Measurements from ENCODE around the gene CST9.

Gene CST9

GRCh38 chr20:23644164-23644563 lies 38.4 kb upstream of the CST9 start:
- H3K18ac ChIP-seq (ENCODE audit: low read length): no peak overlapping the region
- no peak overlapping the region for H2AFZ ChIP-seq (ENCODE audit: low read length)
- no peaks in the 10 kb centered on the region for H3K9me3 ChIP-seq (replicated peaks in 1 of 2; ENCODE audit: control insufficient read depth in 2 of 2, insufficient read depth in 1 of 2, low read depth in 1 of 2, low read length in 2 of 2)
- WGBS, 2 donors (ENCODE audit: extremely low coverage in 2 of 2, insufficient read length in 2 of 2, insufficient replicate concordance in 1 of 2): no CpG with 5 or more reads among the region's 7 CpGs
- peaks cover 0 to 1% of the 10 kb centered on the region in 2 donors for H3K4me1 ChIP-seq (ENCODE audit: control insufficient read depth in 2 of 2, insufficient read depth in 1 of 2, low read depth in 1 of 2, low read length in 2 of 2)
- H3K27me3 ChIP-seq (ENCODE audit: control insufficient read depth in 3 of 3, insufficient read depth in 3 of 3, low read depth in 1 of 3, low read length in 3 of 3): peaks cover 0 to 11% (median 0%) of the 10 kb centered on the region in 3 experiments
- H3K4ac ChIP-seq (ENCODE audit: low read length): no peak overlapping the region
- no peak overlapping the region for H2BK120ac ChIP-seq (ENCODE audit: low read depth, low read length)
- H3K4me3 ChIP-seq (ENCODE audit: low read length in 2 of 2): no peak overlapping the region
- H4K91ac ChIP-seq (ENCODE audit: low read depth, low read length, poor library complexity): no peak overlapping the region
- no peak overlapping the region for H3K27ac ChIP-seq (replicated peaks; ENCODE audit: low read length)
- no peaks in the 10 kb centered on the region for H3K79me1 ChIP-seq (ENCODE audit: low read depth, low read length)
- no peak overlapping the region for H3K14ac ChIP-seq (ENCODE audit: low read length)
- H3K9ac ChIP-seq (ENCODE audit: low read depth, low read length, poor library complexity): no peak overlapping the region
- H3K23ac ChIP-seq (ENCODE audit: low read depth, low read length, poor library complexity): no peak overlapping the region
- no peak overlapping the region for H2BK12ac ChIP-seq (ENCODE audit: low read length)
- no peak overlapping the region for H3K4me2 ChIP-seq (ENCODE audit: insufficient read depth, low read length, poor library complexity, severe bottlenecking)
- H2BK5ac ChIP-seq (ENCODE audit: low read length): no peak overlapping the region
- H4K8ac ChIP-seq (ENCODE audit: low read depth, low read length): no peak overlapping the region
- H3K36me3 ChIP-seq (replicated peaks in 1 of 2; ENCODE audit: control insufficient read depth in 2 of 2, insufficient read depth in 2 of 2, low read length in 2 of 2): no peaks in the 10 kb centered on the region
- H2BK15ac ChIP-seq (ENCODE audit: low read length): no peak overlapping the region
- H2AK5ac ChIP-seq (ENCODE audit: low read depth, low read length): no peak overlapping the region
- no peak for DNase-seq (ENCODE audit: low spot score)

- H2BK120ac ChIP-seq (ENCODE audit: low read depth, low read length): no peak overlapping the region
- no peak for DNase-seq (ENCODE audit: low spot score)
- no peak overlapping the region for H2AFZ ChIP-seq (ENCODE audit: low read length)
- H3K36me3 ChIP-seq (replicated peaks in 1 of 2; ENCODE audit: control insufficient read depth in 2 of 2, insufficient read depth in 2 of 2, low read length in 2 of 2): no peaks in the 10 kb centered on the region
- H2AK5ac ChIP-seq (ENCODE audit: low read depth, low read length): no peak overlapping the region
- H3K14ac ChIP-seq (ENCODE audit: low read length): no peak overlapping the region
- H3K4ac ChIP-seq (ENCODE audit: low read length): no peak overlapping the region
- H2BK15ac ChIP-seq (ENCODE audit: low read length): no peak overlapping the region
- no peak overlapping the region for H3K4me2 ChIP-seq (ENCODE audit: insufficient read depth, low read length, poor library complexity, severe bottlenecking)
- no peak overlapping the region for H4K8ac ChIP-seq (ENCODE audit: low read depth, low read length)
- no peak overlapping the region for H3K27ac ChIP-seq (replicated peaks; ENCODE audit: low read length)
- no peak overlapping the region for H2BK5ac ChIP-seq (ENCODE audit: low read length)
- H3K27me3 ChIP-seq (ENCODE audit: control insufficient read depth in 3 of 3, insufficient read depth in 3 of 3, low read depth in 1 of 3, low read length in 3 of 3): peaks cover 0 to 11% (median 0%) of the 10 kb centered on the region in 3 experiments
- H3K79me1 ChIP-seq (ENCODE audit: low read depth, low read length): no peaks in the 10 kb centered on the region
- no peak overlapping the region for H3K4me3 ChIP-seq (ENCODE audit: low read length in 2 of 2)
- no CpG with 5 or more reads among the region's 6 CpGs for WGBS, 2 donors (ENCODE audit: extremely low coverage in 2 of 2, insufficient read length in 2 of 2, insufficient replicate concordance in 1 of 2)
- no peak overlapping the region for H3K9ac ChIP-seq (ENCODE audit: low read depth, low read length, poor library complexity)
- H3K18ac ChIP-seq (ENCODE audit: low read length): no peak overlapping the region
- peaks cover 0 to 1% of the 10 kb centered on the region in 2 donors for H3K4me1 ChIP-seq (ENCODE audit: control insufficient read depth in 2 of 2, insufficient read depth in 1 of 2, low read depth in 1 of 2, low read length in 2 of 2)
- no peak overlapping the region for H2BK12ac ChIP-seq (ENCODE audit: low read length)
- no peak overlapping the region for H3K23ac ChIP-seq (ENCODE audit: low read depth, low read length, poor library complexity)
- H4K91ac ChIP-seq (ENCODE audit: low read depth, low read length, poor library complexity): no peak overlapping the region
- no peaks in the 10 kb centered on the region for H3K9me3 ChIP-seq (replicated peaks in 1 of 2; ENCODE audit: control insufficient read depth in 2 of 2, insufficient read depth in 1 of 2, low read depth in 1 of 2, low read length in 2 of 2)
Measured at GRCh38 chr20:23643659-23644058, 37.9 kb upstream of the CST9 start.

- Histone ChIP-seq H2AK5ac (ENCODE audit: low read depth, low read length) (no peak overlapping the region), H2BK15ac (ENCODE audit: low read length) (no peak overlapping the region), H3K14ac (ENCODE audit: low read length) (no peak overlapping the region), H3K4ac (ENCODE audit: low read length) (no peak overlapping the region), H3K27ac (replicated peaks; ENCODE audit: low read length) (no peak overlapping the region), H3K27me3 (ENCODE audit: control insufficient read depth in 3 of 3, insufficient read depth in 3 of 3, low read depth in 1 of 3, low read length in 3 of 3) (peaks cover 0 to 11% (median 0%) of the 10 kb centered on the region in 3 experiments), H3K4me3 (ENCODE audit: low read length in 2 of 2) (no peak overlapping the region), H2BK5ac (ENCODE audit: low read length) (no peak overlapping the region), H3K9me3 (replicated peaks in 1 of 2; ENCODE audit: control insufficient read depth in 2 of 2, insufficient read depth in 1 of 2, low read depth in 1 of 2, low read length in 2 of 2) (no peaks in the 10 kb centered on the region), H3K9ac (ENCODE audit: low read depth, low read length, poor library complexity) (no peak overlapping the region), H3K23ac (ENCODE audit: low read depth, low read length, poor library complexity) (no peak overlapping the region), H4K91ac (ENCODE audit: low read depth, low read length, poor library complexity) (no peak overlapping the region), H2BK120ac (ENCODE audit: low read depth, low read length) (no peak overlapping the region), H3K79me1 (ENCODE audit: low read depth, low read length) (no peaks in the 10 kb centered on the region), H4K8ac (ENCODE audit: low read depth, low read length) (peak overlapping the region; percentile 30), H3K4me1 (ENCODE audit: control insufficient read depth in 2 of 2, insufficient read depth in 1 of 2, low read depth in 1 of 2, low read length in 2 of 2) (peaks cover 0 to 3% of the 10 kb centered on the region in 2 donors), H3K36me3 (replicated peaks in 1 of 2; ENCODE audit: control insufficient read depth in 2 of 2, insufficient read depth in 2 of 2, low read length in 2 of 2) (no peaks in the 10 kb centered on the region), H2AFZ (ENCODE audit: low read length) (no peak overlapping the region), H2BK12ac (ENCODE audit: low read length) (no peak overlapping the region), H3K18ac (ENCODE audit: low read length) (no peak overlapping the region), H3K4me2 (ENCODE audit: insufficient read depth, low read length, poor library complexity, severe bottlenecking) (no peak overlapping the region)
- no peak for DNase-seq (ENCODE audit: low spot score)
- no CpG with 5 or more reads among the region's 12 CpGs for WGBS, 2 donors (ENCODE audit: extremely low coverage in 2 of 2, insufficient read length in 2 of 2, insufficient replicate concordance in 1 of 2)
Measured at GRCh38 chr20:23641936-23642751, 36.4 kb upstream of the CST9 start.

GRCh38 chr20:23640671-23641667 lies 35.3 kb upstream of the CST9 start:
- H4K8ac ChIP-seq (ENCODE audit: low read depth, low read length): no peak overlapping the region
- DNase-seq (ENCODE audit: low spot score): no peak
- no peaks in the 10 kb centered on the region for H3K79me1 ChIP-seq (ENCODE audit: low read depth, low read length)
- peaks cover 0 to 2% of the 10 kb centered on the region in 2 donors for H3K36me3 ChIP-seq (replicated peaks in 1 of 2; ENCODE audit: control insufficient read depth in 2 of 2, insufficient read depth in 2 of 2, low read length in 2 of 2)
- H2BK15ac ChIP-seq (ENCODE audit: low read length): no peak overlapping the region
- peaks cover 0 to 9% (median 3%) of the 10 kb centered on the region in 3 experiments for H3K27me3 ChIP-seq (ENCODE audit: control insufficient read depth in 3 of 3, insufficient read depth in 3 of 3, low read depth in 1 of 3, low read length in 3 of 3)
- peaks cover 5 to 8% of the 10 kb centered on the region in 2 donors for H3K4me1 ChIP-seq (ENCODE audit: control insufficient read depth in 2 of 2, insufficient read depth in 1 of 2, low read depth in 1 of 2, low read length in 2 of 2)
- H3K18ac ChIP-seq (ENCODE audit: low read length): peak overlapping the region; percentile 48
- H2AK5ac ChIP-seq (ENCODE audit: low read depth, low read length): no peak overlapping the region
- no peak overlapping the region for H2BK5ac ChIP-seq (ENCODE audit: low read length)
- H3K4me2 ChIP-seq (ENCODE audit: insufficient read depth, low read length, poor library complexity, severe bottlenecking): no peak overlapping the region
- WGBS, 2 donors (ENCODE audit: extremely low coverage in 2 of 2, insufficient read length in 2 of 2, insufficient replicate concordance in 1 of 2): no CpG with 5 or more reads among the region's 11 CpGs
- no peak overlapping the region for H2BK12ac ChIP-seq (ENCODE audit: low read length)
- no peak overlapping the region for H3K4me3 ChIP-seq (ENCODE audit: low read length in 2 of 2)
- no peak overlapping the region for H3K27ac ChIP-seq (replicated peaks; ENCODE audit: low read length)
- no peaks in the 10 kb centered on the region for H3K9me3 ChIP-seq (replicated peaks in 1 of 2; ENCODE audit: control insufficient read depth in 2 of 2, insufficient read depth in 1 of 2, low read depth in 1 of 2, low read length in 2 of 2)
- no peak overlapping the region for H4K91ac ChIP-seq (ENCODE audit: low read depth, low read length, poor library complexity)
- H2AFZ ChIP-seq (ENCODE audit: low read length): no peak overlapping the region
- no peak overlapping the region for H3K23ac ChIP-seq (ENCODE audit: low read depth, low read length, poor library complexity)
- no peak overlapping the region for H3K4ac ChIP-seq (ENCODE audit: low read length)
- no peak overlapping the region for H3K14ac ChIP-seq (ENCODE audit: low read length)
- H3K9ac ChIP-seq (ENCODE audit: low read depth, low read length, poor library complexity): no peak overlapping the region
- no peak overlapping the region for H2BK120ac ChIP-seq (ENCODE audit: low read depth, low read length)

All from neuronal stem cell (in vitro differentiated cells).